Aorta (tissue), 5 donors: ENCODE measurements around the gene CAPN11. TPM values are rescaled to one million over a fixed set of nuclear protein-coding genes. Genes with fewer than 3 reads are reported as not detected.
"Not testable (repeated sequence)": the region's sequence is repeated elsewhere in the genome, so short reads cannot be mapped to it uniquely, and the experiment has no call there.

Experiments used
- ATAC-seq: fragments of 200-7000 bp; cut with Tn5 transposase; one replicate; pipeline ENCODE4 v1.9.1; 2022; ENCODE audit warnings: moderate library complexity; ENCODE audit not compliant: low FRiP score
- DNase-seq, 2 donors: peaks; one replicate each; pipeline ENCODE4 v3.0.0-alpha.2; 2020
- H3K27ac ChIP-seq, 2 donors: one replicate each; pipeline ENCODE4 v1.5.1; 2013; ENCODE audit warnings: low read length in 2 of 2, mild to moderate bottlenecking in 2 of 2, moderate library complexity in 2 of 2, control low read depth in 1 of 2, inconsistent platforms in 1 of 2, low read depth in 1 of 2
- H3K27me3 ChIP-seq, 2 donors: one replicate each; pipeline ENCODE4 v1.6.1; 2013; ENCODE audit warnings: control low read depth in 1 of 2, low read length in 1 of 2, mild to moderate bottlenecking in 1 of 2, moderate library complexity in 1 of 2; ENCODE audit not compliant: insufficient read depth in 2 of 2, control insufficient read depth in 1 of 2
- H3K36me3 ChIP-seq, 2 donors: one replicate each; pipeline ENCODE4 v1.6.1; 2013; ENCODE audit warnings: control low read depth in 1 of 2, low read length in 1 of 2, mild to moderate bottlenecking in 1 of 2; ENCODE audit not compliant: insufficient read depth in 2 of 2, control insufficient read depth in 1 of 2
- H3K4me1 ChIP-seq, 2 donors: one replicate each; pipeline ENCODE4 v1.6.1; 2013; ENCODE audit warnings: low read length in 2 of 2, control low read depth in 1 of 2, mild to moderate bottlenecking in 1 of 2, moderate library complexity in 1 of 2; ENCODE audit not compliant: insufficient read depth in 2 of 2, control insufficient read depth in 1 of 2
- H3K4me3 ChIP-seq, 2 donors: one replicate each; pipeline ENCODE4 v1.5.1; 2013; ENCODE audit warnings: low read length in 2 of 2, control low read depth in 1 of 2, mild to moderate bottlenecking in 1 of 2
- H3K9me3 ChIP-seq: one replicate; pipeline ENCODE4 v1.6.1; 2013; ENCODE audit warnings: mild to moderate bottlenecking, low read length; ENCODE audit not compliant: control insufficient read depth
- WGBS, 2 donors: extraction: QIAGEN DNeasy Blood & Tissue Kit; methylation state at CpG; one replicate each; pipeline ENCODE4 v1.1.7; 2013; 5-methylcytosine and 5-hydroxymethylcytosine counted together
- intact Hi-C, 2 donors: fragments of 100-400 bp; cut with DNase I; formaldehyde crosslinking; loops; one replicate each; pipeline versions ENCODE4 v1.14.2 to v1.15.0; 2022
- polyA plus RNA-seq, 2 donors: library from polyadenylated mRNA; stranded (reverse); fragments of 200-250 nt; gene quantifications; one replicate each; pipeline ENCODE4 v1.2.3, GENCODE V29; 2013
- total RNA-seq, 2 donors: library from RNA; stranded (reverse); fragmentation: NEBNext Ultra II Directional; extraction: Animal tissue kit (Norgen Biotek cat#: 25700); gene quantifications; one replicate each; pipeline ENCODE4 v1.2.1, GENCODE V29; 2021
- donor health status: healthy with polysubstance abuse.
- donor health status: Bipolar disorder and iron deficiency.
- donor health status: DM: no; HTN: no; CAD: no.
- donor health status: DM: no; HTN: no; CAD: no.
- donor health status: DM: yes; HTN: yes; CAD: no.

The CAPN11 gene
- total and polyA plus RNA-seq, 4 donors, result 0.46 to 2.2 (median 0.81) TPM; not detected in 1

DNA sequence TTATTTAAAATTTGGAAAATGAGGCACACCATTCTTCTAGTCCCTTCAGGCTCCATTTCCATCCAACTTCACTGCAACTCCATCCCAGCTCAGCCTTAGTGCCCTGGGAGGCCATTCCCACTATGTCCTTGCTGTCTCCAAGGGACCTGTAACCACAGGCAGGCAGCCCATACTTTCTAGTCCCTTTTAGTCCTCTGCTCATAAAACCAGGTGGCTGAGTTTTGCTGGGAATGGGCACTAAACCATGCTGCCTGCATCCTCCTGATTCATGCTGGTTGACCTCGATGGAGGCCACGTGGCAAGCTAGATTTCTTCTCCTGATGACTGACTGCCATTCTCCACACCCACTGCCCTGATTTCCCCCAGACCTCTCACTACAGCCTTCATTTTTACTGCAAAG is 30.6 kb downstream of the CAPN11 start:
- H3K4me1 ChIP-seq, result no peaks in the 10 kb centered on the region
- ATAC-seq, result no peak
- no peak overlapping the region for H3K27ac ChIP-seq
- H3K27me3 ChIP-seq, result no peaks in the 10 kb centered on the region
- no peaks in the 10 kb centered on the region for H3K36me3 ChIP-seq
- H3K4me3 ChIP-seq, result no peak overlapping the region
- no peaks in the 10 kb centered on the region for H3K9me3 ChIP-seq
- DNase-seq, result peak in 1 of 2 donors; percentile 17
- 69 to 74% methylated on average over 2 of the region's 2 CpGs for WGBS, 2 donors
- intact Hi-C loops, result no loop called here

DNA sequence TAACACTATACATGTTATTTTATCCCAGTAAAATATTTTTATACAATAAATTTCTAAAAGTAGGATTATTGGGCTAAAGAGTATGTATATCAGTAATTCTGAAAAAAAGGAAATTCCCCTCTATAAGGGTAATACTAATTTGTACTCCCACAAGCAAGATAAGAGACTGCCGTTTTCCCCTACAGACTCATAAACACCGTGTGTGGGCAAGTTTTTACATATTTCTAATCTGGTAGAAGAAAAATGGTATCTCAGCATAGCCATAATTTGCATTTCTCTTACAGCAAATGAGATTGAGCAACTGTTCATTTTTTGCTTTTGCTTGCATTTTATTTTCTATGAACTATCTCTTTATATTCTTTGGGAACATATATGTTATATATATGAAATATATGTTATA is 32.1 kb downstream of the CAPN11 start:
- ATAC-seq, result no peak
- 10 to 27% methylated on average over 2 of the region's 2 CpGs for WGBS, 2 donors
- H3K27me3 ChIP-seq, result no peaks in the 10 kb centered on the region
- no peaks in the 10 kb centered on the region for H3K9me3 ChIP-seq
- H3K36me3 ChIP-seq, result no peaks in the 10 kb centered on the region
- H3K27ac ChIP-seq, result no peak overlapping the region
- H3K4me3 ChIP-seq, result no peak overlapping the region
- intact Hi-C loops, result no loop called here
- no peak for DNase-seq
- no peaks in the 10 kb centered on the region for H3K4me1 ChIP-seq

DNA sequence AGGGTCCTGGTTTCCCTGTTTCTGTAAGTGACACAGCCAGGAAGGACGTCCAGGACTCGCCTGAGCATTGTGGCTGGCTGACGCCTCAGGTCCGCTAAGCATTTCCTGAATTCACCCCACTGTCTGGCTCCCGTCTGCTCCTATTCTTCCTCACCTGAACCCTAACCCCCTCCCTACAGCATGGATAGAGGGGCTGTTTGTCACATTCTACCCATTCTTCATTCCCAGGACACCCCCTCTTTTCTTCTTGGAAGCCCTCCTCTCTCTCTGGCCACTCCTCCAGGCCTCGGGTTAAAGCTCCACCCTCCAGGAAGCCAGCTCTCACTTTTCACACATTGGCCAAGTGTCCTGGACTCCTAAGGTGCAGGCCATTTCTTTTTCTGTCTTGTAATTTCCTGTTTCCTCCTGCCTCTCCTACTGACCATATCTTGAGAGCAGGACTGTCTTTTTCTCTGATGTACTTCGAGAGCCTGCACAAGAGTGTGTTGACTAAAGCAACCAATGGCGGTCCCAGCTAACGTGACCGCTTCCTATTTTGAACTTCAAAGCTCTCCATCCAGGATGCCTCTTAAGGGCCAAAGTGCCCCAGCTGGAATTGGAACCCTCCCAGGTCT is 33.9 kb downstream of the CAPN11 start:
- H3K4me1 ChIP-seq, result no peaks in the 10 kb centered on the region
- no peak overlapping the region for H3K27ac ChIP-seq
- intact Hi-C loops, result no loop called here
- peak; percentile 33 for ATAC-seq
- H3K9me3 ChIP-seq, result no peaks in the 10 kb centered on the region
- DNase-seq, result peak in 1 of 2 donors; percentile 35
- H3K4me3 ChIP-seq, result no peak overlapping the region
- WGBS, 2 donors, result 53 to 58% methylated on average over 10 of the region's 10 CpGs
- H3K27me3 ChIP-seq, result no peaks in the 10 kb centered on the region
- no peaks in the 10 kb centered on the region for H3K36me3 ChIP-seq

DNA sequence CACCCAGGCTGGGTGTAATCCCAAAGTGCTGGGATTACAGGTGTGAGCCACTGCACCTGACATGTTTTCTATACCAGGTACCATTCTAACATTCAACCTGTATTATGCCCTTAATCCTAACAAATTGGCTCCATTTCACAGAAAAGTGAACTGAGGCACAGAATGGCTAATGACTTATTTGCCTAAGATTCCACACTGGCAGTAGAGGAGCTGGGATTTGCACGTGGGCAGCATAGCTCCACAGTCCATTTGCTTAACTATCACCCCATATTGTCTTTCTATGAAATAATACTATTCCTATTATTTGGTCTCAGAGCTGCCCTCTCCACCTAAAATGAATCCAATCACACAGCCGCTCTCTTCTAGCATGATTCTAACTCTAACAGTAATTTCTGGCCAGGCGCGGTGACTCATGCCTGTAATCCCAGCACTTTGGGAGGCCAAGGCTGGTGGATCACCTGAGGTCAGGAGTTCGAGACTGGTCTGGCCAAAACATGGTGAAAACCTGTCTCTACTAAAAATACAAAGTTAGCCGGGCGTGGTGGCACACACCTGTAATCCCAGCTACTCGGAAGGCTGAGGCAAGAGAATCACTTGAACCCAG is 34.8 kb downstream of the CAPN11 start:
- H3K27ac ChIP-seq, result no peak overlapping the region
- WGBS, 2 donors, result 95 to 98% methylated on average over 8 of the region's 8 CpGs
- H3K36me3 ChIP-seq, result no peaks in the 10 kb centered on the region
- H3K27me3 ChIP-seq, result no peaks in the 10 kb centered on the region
- no peaks in the 10 kb centered on the region for H3K9me3 ChIP-seq
- intact Hi-C loops, result no loop called here
- ATAC-seq (no peak), DNase-seq (peak in 1 of 2 donors; percentile 39)
- H3K4me3 ChIP-seq, result no peak overlapping the region
- no peaks in the 10 kb centered on the region for H3K4me1 ChIP-seq

DNA sequence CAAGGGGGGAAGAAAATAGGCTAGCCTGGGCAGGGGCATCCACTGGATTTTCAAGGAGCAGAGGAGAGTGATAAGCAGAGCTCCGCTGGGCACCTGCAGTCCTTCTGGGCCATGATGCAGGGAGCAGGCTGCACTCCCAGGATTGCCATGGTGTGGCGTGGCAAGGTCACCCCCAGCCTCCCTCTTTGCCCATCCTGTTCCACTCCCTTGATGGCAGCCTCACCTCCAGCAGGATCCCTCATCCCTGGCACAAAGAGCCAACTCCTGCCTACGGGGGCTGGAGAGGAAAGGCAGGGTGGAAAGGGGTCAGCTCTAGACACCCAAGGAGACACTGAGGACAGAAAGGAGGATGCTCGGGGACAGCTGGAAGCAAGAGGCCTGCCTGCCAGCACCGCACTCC is 35.7 kb downstream of the CAPN11 start:
- H3K27me3 ChIP-seq, result no peaks in the 10 kb centered on the region
- intact Hi-C loops, result no loop called here
- H3K36me3 ChIP-seq, result no peaks in the 10 kb centered on the region
- no peak overlapping the region for H3K27ac ChIP-seq
- DNase-seq, result peak in 1 of 2 donors; percentile 25
- peak; percentile 36 for ATAC-seq
- H3K4me3 ChIP-seq, result no peak overlapping the region
- no peaks in the 10 kb centered on the region for H3K4me1 ChIP-seq
- WGBS, 2 donors, result 79 to 95% methylated on average over 5 of the region's 5 CpGs
- no peaks in the 10 kb centered on the region for H3K9me3 ChIP-seq

DNA sequence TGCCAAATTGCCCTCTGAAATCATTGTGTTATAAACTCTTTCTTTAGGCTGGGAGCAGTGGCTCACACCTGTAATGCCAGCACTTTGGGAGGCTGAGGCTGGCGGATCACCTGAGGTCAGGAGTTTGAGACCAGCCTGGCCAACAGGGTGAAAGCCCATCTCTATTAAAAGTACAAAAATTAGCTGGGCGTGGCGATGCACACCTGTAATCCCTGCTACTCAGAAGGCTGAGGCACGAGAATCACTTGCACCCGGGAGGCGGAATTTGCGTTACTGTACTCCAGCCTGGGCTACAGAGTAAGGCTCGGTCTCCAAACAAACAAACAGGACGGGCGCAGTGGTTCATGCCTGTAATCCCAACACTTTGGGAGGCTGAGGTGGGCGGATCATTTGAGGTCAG is 37.7 kb downstream of the CAPN11 start:
- 94% methylated on average over 11 of the region's 11 CpGs for WGBS, 2 donors
- H3K27me3 ChIP-seq, intact Hi-C loops, H3K4me3 ChIP-seq, H3K36me3 ChIP-seq, H3K9me3 ChIP-seq, H3K27ac ChIP-seq, ATAC-seq, H3K4me1 ChIP-seq: not testable (repeated sequence)
- peak in 1 of 2 donors; percentile 51 for DNase-seq

DNA sequence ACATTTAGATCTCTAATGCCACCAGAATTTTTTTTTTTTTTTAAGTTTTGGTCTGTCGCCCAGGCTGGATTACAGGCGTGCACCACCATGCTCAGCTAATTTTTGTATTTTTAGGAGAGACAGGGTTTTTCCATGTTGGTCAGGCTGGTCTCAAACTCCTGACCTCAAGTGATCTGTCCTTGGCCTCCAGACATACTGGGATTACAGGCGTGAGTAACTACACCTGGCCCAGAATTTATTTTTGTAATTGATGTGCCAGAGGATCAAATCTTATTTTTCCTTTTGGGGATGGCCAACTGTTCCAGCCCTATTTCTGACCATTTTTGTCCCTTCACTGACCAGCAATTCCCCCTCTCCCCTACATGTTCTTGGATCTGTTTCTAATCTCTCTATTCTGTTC is 40.1 kb downstream of the CAPN11 start:
- intact Hi-C loops, result no loop called here
- H3K27me3 ChIP-seq, result no peaks in the 10 kb centered on the region
- ATAC-seq, result no peak
- H3K36me3 ChIP-seq, result no peaks in the 10 kb centered on the region
- WGBS, 2 donors, result 13 to 14% methylated on average over 3 of the region's 3 CpGs
- no peaks in the 10 kb centered on the region for H3K9me3 ChIP-seq
- no peak overlapping the region for H3K4me3 ChIP-seq
- DNase-seq, result peak in 1 of 2 donors; percentile 8
- H3K27ac ChIP-seq, result no peak overlapping the region
- H3K4me1 ChIP-seq, result no peaks in the 10 kb centered on the region

DNA sequence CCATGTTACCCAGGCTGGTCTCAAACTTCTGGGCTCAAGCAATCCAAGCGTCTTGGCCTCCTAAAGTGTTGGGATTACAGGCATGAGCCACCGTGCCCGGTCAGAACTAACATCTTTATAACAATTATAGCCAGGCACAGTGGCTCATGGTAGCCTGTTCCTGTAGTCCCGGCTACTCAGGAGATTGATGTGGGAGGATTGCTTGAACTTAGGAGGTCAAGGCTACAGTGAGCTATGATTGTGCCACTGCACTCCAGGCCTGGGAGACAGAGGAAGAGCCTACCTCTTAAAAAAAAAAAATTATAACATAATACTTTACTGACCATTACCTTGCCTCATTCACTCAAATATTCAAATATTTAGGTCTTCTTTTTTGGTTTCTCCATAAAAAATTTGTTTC is 41.3 kb downstream of the CAPN11 start:
- intact Hi-C loops, result no loop called here
- ATAC-seq (no peak), DNase-seq (peak in 1 of 2 donors; percentile 7)
- Histone ChIP-seq H3K4me1 (no peaks in the 10 kb centered on the region), H3K27me3 (no peaks in the 10 kb centered on the region), H3K9me3 (no peaks in the 10 kb centered on the region), H3K4me3 (no peak overlapping the region), H3K36me3 (no peaks in the 10 kb centered on the region), H3K27ac (no peak overlapping the region)
- 92 to 97% methylated on average over 4 of the region's 4 CpGs for WGBS, 2 donors

DNA sequence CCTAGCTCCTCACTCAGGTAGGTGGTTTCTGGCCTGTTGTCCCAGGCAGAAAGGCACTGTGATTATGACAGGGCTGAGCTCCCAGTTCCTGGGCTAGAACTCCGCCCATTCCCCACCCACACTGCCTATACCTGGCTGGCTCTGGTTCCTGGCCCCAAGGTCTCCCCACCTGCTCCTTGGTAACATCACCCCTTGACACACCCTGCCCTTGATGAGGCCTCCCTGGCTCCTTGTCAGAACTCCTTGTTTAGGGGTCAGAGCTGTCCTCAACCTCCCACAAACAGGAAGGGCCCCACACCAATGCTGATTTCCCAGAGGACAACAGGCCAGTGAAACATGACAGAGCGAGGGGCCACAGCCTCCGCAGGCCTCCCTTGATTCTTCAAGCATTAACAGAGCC is 42.6 kb downstream of the CAPN11 start:
- Histone ChIP-seq H3K4me3 (no peak overlapping the region), H3K4me1 (no peaks in the 10 kb centered on the region), H3K9me3 (no peaks in the 10 kb centered on the region), H3K36me3 (no peaks in the 10 kb centered on the region), H3K27ac (no peak overlapping the region), H3K27me3 (no peaks in the 10 kb centered on the region)
- intact Hi-C loops, result no loop called here
- ATAC-seq (no peak), DNase-seq (peak in 1 of 2 donors; percentile 35)
- 94 to 96% methylated on average over 3 of the region's 3 CpGs for WGBS, 2 donors
